DND-41 (cell line): Measurements from ENCODE around the gene CCDC85A.

ENCODE experiments used
- ATAC-seq: fragments of 200-7000 bp; cut with Tn5 transposase; 3 replicates; pipeline ENCODE4 v1.9.1; 2021; ENCODE audit warnings: low read depth; ENCODE audit not compliant: insufficient read depth
- DNase-seq: peaks from one replicate; pipeline ENCODE4 v3.0.0-alpha.2; 2020
- H2AFZ ChIP-seq: 2 replicates; pipeline ENCODE4 v1.6.0; 2012; ENCODE audit warnings: low read depth, low read length
- H3K27ac ChIP-seq: 2 replicates; pipeline ENCODE4 v1.5.1; 2012; ENCODE audit warnings: low read length, inconsistent platforms
- H3K27me3 ChIP-seq: fragments of 200-600 bp; sonication (generic); 2 replicates; pipeline ENCODE4 v1.6.0; 2012; ENCODE audit warnings: low read length, mild to moderate bottlenecking, inconsistent platforms; ENCODE audit not compliant: insufficient read depth, poor library complexity
- H3K36me3 ChIP-seq: 2 replicates; pipeline ENCODE4 v1.5.1; 2012; ENCODE audit warnings: low read length, inconsistent platforms; ENCODE audit not compliant: insufficient read depth
- H3K4me1 ChIP-seq: 2 replicates; pipeline ENCODE4 v1.5.1; 2012; ENCODE audit warnings: mild to moderate bottlenecking, low read length; ENCODE audit not compliant: insufficient read depth
- H3K4me2 ChIP-seq: 2 replicates; pipeline ENCODE4 v1.6.0; 2012; ENCODE audit warnings: mild to moderate bottlenecking, moderate library complexity, low read length, inconsistent platforms; ENCODE audit not compliant: insufficient read depth
- H3K4me3 ChIP-seq, 2 experiments: fragments of 200-600 bp in 1 of 2; shearing (Covaris generic) in 1 of 2; 2 replicates each; pipeline ENCODE4 v1.5.1; 2012 to 2016; ENCODE audit warnings: inconsistent platforms in 2 of 2, low read length in 2 of 2, mild to moderate bottlenecking in 2 of 2, low read depth in 1 of 2, moderate library complexity in 1 of 2
- H3K79me2 ChIP-seq: 2 replicates; pipeline ENCODE4 v1.6.0; 2012; ENCODE audit warnings: low read length, inconsistent platforms; ENCODE audit not compliant: insufficient read depth
- H3K9ac ChIP-seq: 2 replicates; pipeline ENCODE4 v1.6.0; 2012; ENCODE audit warnings: low read depth, mild to moderate bottlenecking, inconsistent platforms, low read length, moderate library complexity
- H3K9me3 ChIP-seq: 2 replicates; pipeline ENCODE4 v1.5.1; 2012; ENCODE audit warnings: low read length, moderate library complexity, mild to moderate bottlenecking, inconsistent platforms; ENCODE audit not compliant: insufficient read depth, severe bottlenecking
- H4K20me1 ChIP-seq: 2 replicates; pipeline ENCODE4 v1.6.0; 2012; ENCODE audit warnings: low read length; ENCODE audit not compliant: insufficient read depth
- CTCF ChIP-seq: IDR thresholded peaks from 2 replicates; pipeline ENCODE4 v1.5.1; 2012; ENCODE audit warnings: borderline replicate concordance, low read length, moderate library complexity, mild to moderate bottlenecking; ENCODE audit not compliant: poor library complexity, severe bottlenecking; ENCODE audit errors: extremely low read depth
- EZH2 ChIP-seq: IDR thresholded peaks from 3 replicates; pipeline ENCODE4 v1.6.1; 2012; ENCODE audit warnings: borderline replicate concordance, low read depth, mild to moderate bottlenecking, moderate library complexity, low read length, inconsistent platforms; ENCODE audit not compliant: severe bottlenecking

CCDC85A gene

DNA sequence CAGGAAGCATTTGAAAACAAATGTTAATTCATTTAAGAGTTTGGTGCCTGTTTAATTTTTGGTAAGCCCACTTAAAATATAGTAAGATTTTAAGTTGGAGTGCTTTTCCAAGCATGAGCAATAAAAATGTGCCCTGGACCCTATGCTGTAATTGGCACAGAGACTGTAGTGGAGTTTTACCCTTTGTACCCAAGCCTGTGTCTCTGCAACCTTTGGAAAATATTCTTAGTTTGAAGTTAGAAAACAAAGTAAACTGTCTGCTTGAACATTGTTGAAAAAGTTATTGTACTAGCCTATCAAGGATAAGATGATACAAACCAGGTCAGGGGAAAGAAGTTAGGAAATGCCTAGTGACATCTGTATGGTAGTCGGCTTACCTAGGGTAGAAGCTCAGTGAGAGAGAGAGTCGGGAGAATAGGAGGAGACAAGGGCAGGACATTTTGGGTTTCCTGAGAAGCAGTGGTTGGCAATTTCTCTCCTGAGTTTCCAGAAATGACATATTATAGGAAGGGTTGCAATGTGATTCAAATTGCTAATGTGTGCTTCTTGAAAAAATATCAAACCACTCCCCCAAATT is 66.5 kb downstream of the CCDC85A start:
- Histone ChIP-seq H3K9me3 (no peaks in the 10 kb centered on the region), H3K4me3 (no peak overlapping the region), H3K79me2 (no peaks in the 10 kb centered on the region), H3K27ac (no peak overlapping the region), H3K27me3 (peaks cover 11% of the 10 kb centered on the region), H3K9ac (no peak overlapping the region), H2AFZ (no peak overlapping the region), H4K20me1 (no peaks in the 10 kb centered on the region), H3K36me3 (no peaks in the 10 kb centered on the region), H3K4me1 (no peaks in the 10 kb centered on the region), H3K4me2 (no peak overlapping the region)
- DNase-seq: no peak
- TF ChIP-seq EZH2 (no peak), CTCF (no peak)
- ATAC-seq: no peak

- no peaks in the 10 kb centered on the region for H3K79me2 ChIP-seq
- no peak overlapping the region for H3K9ac ChIP-seq
- H3K36me3 ChIP-seq: no peaks in the 10 kb centered on the region
- H3K4me3 ChIP-seq: no peak overlapping the region
- no peak overlapping the region for H3K4me2 ChIP-seq
- ATAC-seq (no peak), DNase-seq (no peak)
- H3K27me3 ChIP-seq: no peaks in the 10 kb centered on the region
- H3K27ac ChIP-seq: no peak overlapping the region
- no peaks in the 10 kb centered on the region for H3K4me1 ChIP-seq
- TF ChIP-seq CTCF (no peak), EZH2 (no peak)
- no peak overlapping the region for H2AFZ ChIP-seq
- no peaks in the 10 kb centered on the region for H3K9me3 ChIP-seq
- no peaks in the 10 kb centered on the region for H4K20me1 ChIP-seq
These were observed 76.6 kb downstream of the CCDC85A start for GRCh38 chr2:56260415-56260814.

DNA sequence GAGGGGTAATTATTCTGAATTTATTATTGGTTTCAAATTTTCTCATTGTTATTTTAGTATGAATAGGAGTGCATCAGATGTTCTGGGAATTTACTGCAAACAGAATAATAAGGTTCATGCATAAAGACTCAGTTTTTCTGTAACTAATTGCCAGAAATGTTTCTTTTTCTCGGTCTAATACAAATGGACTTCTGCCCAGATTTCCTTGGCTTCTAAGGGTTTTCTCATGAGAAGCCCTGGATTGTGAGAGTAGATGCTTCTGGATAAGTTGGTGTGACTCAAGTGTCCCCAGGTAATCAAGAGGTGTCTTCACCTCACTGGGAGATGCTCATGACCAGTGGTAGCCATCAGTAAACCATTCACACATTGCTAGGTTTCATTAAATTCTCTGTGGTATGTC is 78.5 kb downstream of the CCDC85A start:
- Histone ChIP-seq H3K36me3 (no peaks in the 10 kb centered on the region), H3K27ac (no peak overlapping the region), H3K27me3 (no peaks in the 10 kb centered on the region), H3K4me3 (no peak overlapping the region), H4K20me1 (no peaks in the 10 kb centered on the region), H3K9me3 (no peaks in the 10 kb centered on the region), H2AFZ (no peak overlapping the region), H3K4me1 (no peaks in the 10 kb centered on the region), H3K9ac (no peak overlapping the region), H3K4me2 (no peak overlapping the region), H3K79me2 (no peaks in the 10 kb centered on the region)
- ATAC-seq: no peak
- TF ChIP-seq CTCF (no peak), EZH2 (no peak)
- no peak for DNase-seq

DNA sequence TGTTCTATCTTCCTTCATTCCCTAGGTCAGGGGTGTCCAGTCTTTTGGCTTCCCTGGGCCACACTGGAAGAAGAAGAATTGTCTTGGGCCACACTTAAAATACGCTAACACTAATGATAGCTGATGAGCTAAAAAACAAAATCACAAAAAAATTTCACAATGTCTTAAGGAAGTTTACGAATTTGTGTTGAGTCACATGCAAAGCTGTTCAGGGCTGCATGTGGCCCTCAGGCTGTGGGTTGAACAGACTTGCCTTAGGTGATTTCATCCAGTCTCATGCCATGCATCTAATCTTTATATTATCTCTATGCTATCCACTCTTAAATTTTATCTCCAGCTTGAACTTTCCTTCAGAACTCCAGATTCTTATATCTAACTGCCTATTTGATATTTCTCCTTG is 80.1 kb downstream of the CCDC85A start:
- DNase-seq (no peak), ATAC-seq (no peak)
- TF ChIP-seq EZH2 (no peak), CTCF (no peak)
- no peaks in the 10 kb centered on the region for H3K36me3 ChIP-seq
- no peak overlapping the region for H3K27ac ChIP-seq
- H3K27me3 ChIP-seq: no peaks in the 10 kb centered on the region
- H4K20me1 ChIP-seq: no peaks in the 10 kb centered on the region
- H3K4me2 ChIP-seq: no peak overlapping the region
- H3K79me2 ChIP-seq: no peaks in the 10 kb centered on the region
- no peaks in the 10 kb centered on the region for H3K4me1 ChIP-seq
- no peak overlapping the region for H2AFZ ChIP-seq
- H3K4me3 ChIP-seq: no peak overlapping the region
- no peak overlapping the region for H3K9ac ChIP-seq
- H3K9me3 ChIP-seq: no peaks in the 10 kb centered on the region
